Measurements from ENCODE around the gene KIAA1217. TPM values are rescaled to one million over a fixed set of nuclear protein-coding genes. Genes with fewer than 3 reads are reported as not detected.

Gene KIAA1217
- total and polyA plus RNA-seq, 2 of the 4 experiments (the other 2 are of a cell fraction): 3.4 to 4.4 TPM

GRCh38 chr10:24228642-24229041, 19.7 kb downstream of the KIAA1217 start:
- in situ Hi-C loops (cut with MboI; ENCODE audit: low sequenced_read_pairs): no loop called here
- CTCF ChIA-PET: no interaction called here

More at GRCh38 chr10:24228642-24229041, 19.7 kb downstream of the KIAA1217 start:
- no peak overlapping the region for H4K91ac ChIP-seq (ENCODE audit: insufficient read depth, low read depth, low read length)
- BruUV-seq (replicated peaks): no TSS peak
- no peaks in the 10 kb centered on the region for H3K9me1 ChIP-seq (ENCODE audit: insufficient read depth, low read length)
- no peaks in the 10 kb centered on the region for H3K4me1 ChIP-seq (ENCODE audit: control insufficient read depth, insufficient read depth, low read length)
- H3K14ac ChIP-seq (replicated peaks; ENCODE audit: low read depth, low read length): no peak overlapping the region
- WGBS, 2 experiments (ENCODE audit: extremely low coverage in 2 of 2, insufficient read length in 1 of 2): no CpG with 5 or more reads among the region's 2 CpGs
- no peak overlapping the region for H3K23ac ChIP-seq (ENCODE audit: low read depth, low read length)
- POLR2A ChIA-PET (ENCODE audit: unreplicated experiment): interaction anchor here (0.7 kb wide), 1 partner anchor 112 kb away, joined by 3 read pairs; no protein-coding TSS in a partner anchor
- no peak overlapping the region for H3K27ac ChIP-seq (ENCODE audit: insufficient read depth, low read length)
- no peaks in the 10 kb centered on the region for H3K27me3 ChIP-seq (ENCODE audit: control insufficient read depth, insufficient read depth, low read length)
- H3K36me3 ChIP-seq (ENCODE audit: control insufficient read depth, insufficient read depth, low read length): no peaks in the 10 kb centered on the region
- no peak for ATAC-seq (ENCODE audit: low read depth)
- H3K9me3 ChIP-seq (ENCODE audit: control insufficient read depth, insufficient read depth, low read length): no peaks in the 10 kb centered on the region
- H3K4me2 ChIP-seq (ENCODE audit: low read depth, low read length): no peak overlapping the region
- H3K9ac ChIP-seq (ENCODE audit: low read depth, low read length): no peak overlapping the region
- H4K20me1 ChIP-seq (ENCODE audit: insufficient read depth, low read length): no peaks in the 10 kb centered on the region
- dilution Hi-C loops (cut with HindIII; ENCODE audit: low sequenced_read_pairs, unreplicated experiment) (no loop called here), intact Hi-C loops (cut with micrococcal nuclease) (no loop called here)
- no peak overlapping the region for H2BK15ac ChIP-seq (ENCODE audit: low read depth, low read length)
- no peak overlapping the region for H3K56ac ChIP-seq (ENCODE audit: extremely low read depth, insufficient read depth, low read length)
- no peak for DNase-seq
- no peak for TF ChIP-seq NFE2L2 (IDR thresholded peaks at IDR 0.05; ENCODE audit: low read depth, low read length)
- TF ChIP-seq FOS (IDR thresholded peaks at IDR 0.05; ENCODE audit: low read depth, low read length): no peak
- TF ChIP-seq, protein P1, sequence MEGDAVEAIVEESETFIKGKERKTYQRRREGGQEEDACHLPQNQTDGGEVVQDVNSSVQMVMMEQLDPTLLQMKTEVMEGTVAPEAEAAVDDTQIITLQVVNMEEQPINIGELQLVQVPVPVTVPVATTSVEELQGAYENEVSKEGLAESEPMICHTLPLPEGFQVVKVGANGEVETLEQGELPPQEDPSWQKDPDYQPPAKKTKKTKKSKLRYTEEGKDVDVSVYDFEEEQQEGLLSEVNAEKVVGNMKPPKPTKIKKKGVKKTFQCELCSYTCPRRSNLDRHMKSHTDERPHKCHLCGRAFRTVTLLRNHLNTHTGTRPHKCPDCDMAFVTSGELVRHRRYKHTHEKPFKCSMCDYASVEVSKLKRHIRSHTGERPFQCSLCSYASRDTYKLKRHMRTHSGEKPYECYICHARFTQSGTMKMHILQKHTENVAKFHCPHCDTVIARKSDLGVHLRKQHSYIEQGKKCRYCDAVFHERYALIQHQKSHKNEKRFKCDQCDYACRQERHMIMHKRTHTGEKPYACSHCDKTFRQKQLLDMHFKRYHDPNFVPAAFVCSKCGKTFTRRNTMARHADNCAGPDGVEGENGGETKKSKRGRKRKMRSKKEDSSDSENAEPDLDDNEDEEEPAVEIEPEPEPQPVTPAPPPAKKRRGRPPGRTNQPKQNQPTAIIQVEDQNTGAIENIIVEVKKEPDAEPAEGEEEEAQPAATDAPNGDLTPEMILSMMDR (conservative IDR thresholded peaks at IDR 0.05; ENCODE audit: low read depth, low read length): no peak
- TF ChIP-seq, protein P2, sequence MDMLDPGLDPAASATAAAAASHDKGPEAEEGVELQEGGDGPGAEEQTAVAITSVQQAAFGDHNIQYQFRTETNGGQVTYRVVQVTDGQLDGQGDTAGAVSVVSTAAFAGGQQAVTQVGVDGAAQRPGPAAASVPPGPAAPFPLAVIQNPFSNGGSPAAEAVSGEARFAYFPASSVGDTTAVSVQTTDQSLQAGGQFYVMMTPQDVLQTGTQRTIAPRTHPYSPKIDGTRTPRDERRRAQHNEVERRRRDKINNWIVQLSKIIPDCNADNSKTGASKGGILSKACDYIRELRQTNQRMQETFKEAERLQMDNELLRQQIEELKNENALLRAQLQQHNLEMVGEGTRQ (IDR thresholded peaks at IDR 0.05; ENCODE audit: low read depth, low read length): no peak
- TF ChIP-seq POLR2A (IDR thresholded peaks at IDR 0.05; ENCODE audit: low read depth, low read length): no peak
- no peak for TF ChIP-seq RCOR1 (IDR thresholded peaks at IDR 0.05; ENCODE audit: insufficient replicate concordance, low read length)
- TF ChIP-seq, protein P3, sequence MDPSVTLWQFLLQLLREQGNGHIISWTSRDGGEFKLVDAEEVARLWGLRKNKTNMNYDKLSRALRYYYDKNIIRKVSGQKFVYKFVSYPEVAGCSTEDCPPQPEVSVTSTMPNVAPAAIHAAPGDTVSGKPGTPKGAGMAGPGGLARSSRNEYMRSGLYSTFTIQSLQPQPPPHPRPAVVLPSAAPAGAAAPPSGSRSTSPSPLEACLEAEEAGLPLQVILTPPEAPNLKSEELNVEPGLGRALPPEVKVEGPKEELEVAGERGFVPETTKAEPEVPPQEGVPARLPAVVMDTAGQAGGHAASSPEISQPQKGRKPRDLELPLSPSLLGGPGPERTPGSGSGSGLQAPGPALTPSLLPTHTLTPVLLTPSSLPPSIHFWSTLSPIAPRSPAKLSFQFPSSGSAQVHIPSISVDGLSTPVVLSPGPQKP (IDR thresholded peaks at IDR 0.05; ENCODE audit: borderline replicate concordance, low read depth, low read length): no peak
- no peak for TF ChIP-seq RAD21 (IDR thresholded peaks at IDR 0.05; ENCODE audit: low read length)
- TF ChIP-seq CEBPB (IDR thresholded peaks at IDR 0.05; ENCODE audit: low read depth, low read length): no peak
- TF ChIP-seq MAZ (IDR thresholded peaks at IDR 0.05; ENCODE audit: borderline replicate concordance, low read depth, low read length): no peak
- no peak for TF ChIP-seq SMC3 (IDR thresholded peaks at IDR 0.05; ENCODE audit: low read depth, low read length)
- no peak for TF ChIP-seq MXI1 (IDR thresholded peaks at IDR 0.05; ENCODE audit: borderline replicate concordance, low read depth, low read length)
- no peak for TF ChIP-seq RFX5 (IDR thresholded peaks at IDR 0.05; ENCODE audit: low read depth, low read length)
- TF ChIP-seq MAFK (IDR thresholded peaks at IDR 0.05; ENCODE audit: low read depth, low read length): no peak
- no peak for TF ChIP-seq CHD1 (IDR thresholded peaks at IDR 0.05; ENCODE audit: low read depth, low read length)
- TF ChIP-seq BHLHE40 (IDR thresholded peaks at IDR 0.05; ENCODE audit: low read depth, low read length): no peak
- no peak overlapping the region for H4K8ac ChIP-seq (ENCODE audit: low read depth in 2 of 2, low read length in 2 of 2)
- no peak overlapping the region for H2BK20ac ChIP-seq (ENCODE audit: low read depth, low read length)
- no peak overlapping the region for H3K4ac ChIP-seq (ENCODE audit: low read depth, low read length)
- H4K5ac ChIP-seq (ENCODE audit: low read depth, low read length): no peak overlapping the region
- H3K18ac ChIP-seq (ENCODE audit: low read depth, low read length): no peak overlapping the region
- no peak overlapping the region for H2AK5ac ChIP-seq (ENCODE audit: low read depth, low read length)
- no peak overlapping the region for H2BK120ac ChIP-seq (ENCODE audit: low read depth, low read length)
- H3K79me1 ChIP-seq (ENCODE audit: low read depth in 1 of 2, low read length in 2 of 2): no peaks in the 10 kb centered on the region
- no peak overlapping the region for H2AFZ ChIP-seq (replicated peaks; ENCODE audit: low read length, poor library complexity)
- no peak overlapping the region for H2AK9ac ChIP-seq (replicated peaks; ENCODE audit: low read depth, low read length, poor library complexity)
- H3K4me3 ChIP-seq (ENCODE audit: insufficient read depth, low read depth, low read length): no peak overlapping the region
- H2BK5ac ChIP-seq (ENCODE audit: low read depth, low read length, poor library complexity, severe bottlenecking): no peak overlapping the region
